ENCODE measurements around the gene ICAM3.
"Not testable (repeated sequence)": the region's sequence is repeated elsewhere in the genome, so short reads cannot be mapped to it uniquely, and the experiment has no call there.

Gene ICAM3

GRCh38 chr19:10339380-10339960 is at the start of gene ICAM3:
Gene ICAM3, minus strand, starts transcription at chr19:10339624. Its CDS starts 10 bp downstream, at chr19:10339614.
- DNase-seq (ENCODE audit: low read depth in 2 of 2), result peak; percentile 27 to 30

GRCh38 chr19:10388957-10389356 is 49.5 kb upstream of the ICAM3 start:
- DNase-seq (ENCODE audit: low read depth in 2 of 2), result peak; percentile 49 to 58

- no peak for DNase-seq (ENCODE audit: low read depth in 2 of 2)
Measured at GRCh38 chr19:10384580-10384979, 45.2 kb upstream of the ICAM3 start.

- DNase-seq (ENCODE audit: low read depth in 2 of 2), result not testable (repeated sequence)
Measured at GRCh38 chr19:10383223-10383499, 43.7 kb upstream of the ICAM3 start.

- DNase-seq (ENCODE audit: low read depth in 2 of 2), result peak; percentile 88 to 90
Measured at GRCh38 chr19:10380313-10381102, 41.1 kb upstream of the ICAM3 start, which contains the start of gene TYK2. Gene TYK2, minus strand, starts transcription at chr19:10380572. Its CDS starts 2,166 bp downstream, at chr19:10378406.

- DNase-seq (ENCODE audit: low read depth in 2 of 2), result no peak
Measured at GRCh38 chr19:10379880-10380312, 40.5 kb upstream of the ICAM3 start.

GRCh38 chr19:10378124-10378523 is 38.7 kb upstream of the ICAM3 start:
- DNase-seq (ENCODE audit: low read depth in 2 of 2), result no peak

- DNase-seq (ENCODE audit: low read depth in 2 of 2), result not testable (repeated sequence)
Measured at GRCh38 chr19:10377140-10377640, 37.8 kb upstream of the ICAM3 start.

GRCh38 chr19:10374931-10375330 is 35.5 kb upstream of the ICAM3 start:
- DNase-seq (ENCODE audit: low read depth in 2 of 2), result no peak

GRCh38 chr19:10372690-10373089 is 33.3 kb upstream of the ICAM3 start:
- no peak for DNase-seq (ENCODE audit: low read depth in 2 of 2)

GRCh38 chr19:10368101-10368803 is 28.8 kb upstream of the ICAM3 start:
- DNase-seq (ENCODE audit: low read depth in 2 of 2), result no peak

- DNase-seq (ENCODE audit: low read depth in 2 of 2), result not testable (repeated sequence)
Measured at GRCh38 chr19:10366950-10367512, 27.6 kb upstream of the ICAM3 start.

- DNase-seq (ENCODE audit: low read depth in 2 of 2), result no peak
Measured at GRCh38 chr19:10365518-10365917, 26.1 kb upstream of the ICAM3 start.

- DNase-seq (ENCODE audit: low read depth in 2 of 2), result no peak
Measured at GRCh38 chr19:10364644-10365043, 25.2 kb upstream of the ICAM3 start.

GRCh38 chr19:10363789-10364281 is 24.4 kb upstream of the ICAM3 start:
- DNase-seq (ENCODE audit: low read depth in 2 of 2), result no peak

GRCh38 chr19:10362259-10362658 is 22.8 kb upstream of the ICAM3 start:
- DNase-seq (ENCODE audit: low read depth in 2 of 2), result no peak

GRCh38 chr19:10361569-10362011 is 22.2 kb upstream of the ICAM3 start:
- no peak for DNase-seq (ENCODE audit: low read depth in 2 of 2)

- no peak for DNase-seq (ENCODE audit: low read depth in 2 of 2)
Measured at GRCh38 chr19:10356431-10356830, 17.0 kb upstream of the ICAM3 start.

GRCh38 chr19:10353793-10354391 is 14.5 kb upstream of the ICAM3 start:
- DNase-seq (ENCODE audit: low read depth in 2 of 2), result no peak

GRCh38 chr19:10352764-10353671 is 13.6 kb upstream of the ICAM3 start:
- no peak for DNase-seq (ENCODE audit: low read depth in 2 of 2)
